H9 (cell line): Measurements from ENCODE around the gene ZNF775. TPM values are rescaled to one million over a fixed set of nuclear protein-coding genes. Genes with fewer than 3 reads are reported as not detected.

Experiments used
- DNase-seq: peaks from one replicate; pipeline ENCODE4 v3.0.0-alpha.2; 2017
- H2AFZ ChIP-seq: one replicate; pipeline ENCODE4 v1.6.1; 2013; ENCODE audit warnings: mild to moderate bottlenecking, low read length, control low read depth, moderate library complexity
- H2AK5ac ChIP-seq: 2 replicates; pipeline ENCODE4 v1.6.1; 2013; ENCODE audit warnings: low read length, control low read depth, mixed read lengths; ENCODE audit not compliant: insufficient read length
- H2BK120ac ChIP-seq: one replicate; pipeline ENCODE4 v1.6.1; 2013; ENCODE audit warnings: low read depth, mild to moderate bottlenecking, low read length, control low read depth, inconsistent platforms; ENCODE audit not compliant: poor library complexity, severe bottlenecking
- H2BK12ac ChIP-seq: 2 replicates; pipeline ENCODE4 v1.6.1; 2013; ENCODE audit warnings: low read length, control low read depth, mixed read lengths, low read depth; ENCODE audit not compliant: insufficient read length
- H2BK15ac ChIP-seq: 2 replicates; pipeline ENCODE4 v1.6.1; 2013; ENCODE audit warnings: low read depth, low read length, control low read depth
- H2BK20ac ChIP-seq: one replicate; pipeline ENCODE4 v1.6.1; 2013; ENCODE audit warnings: low read depth, mild to moderate bottlenecking, low read length, control low read depth, inconsistent platforms; ENCODE audit not compliant: poor library complexity, severe bottlenecking
- H2BK5ac ChIP-seq: 2 replicates; pipeline ENCODE4 v1.6.1; 2013; ENCODE audit warnings: low read length, control low read depth, mixed read lengths; ENCODE audit not compliant: insufficient read length
- H3K14ac ChIP-seq: 2 replicates; pipeline ENCODE4 v1.6.1; 2013; ENCODE audit warnings: low read length, control low read depth; ENCODE audit not compliant: insufficient read depth
- H3K18ac ChIP-seq: 2 replicates; pipeline ENCODE4 v1.6.1; 2013; ENCODE audit warnings: low read depth, mild to moderate bottlenecking, mixed read lengths, low read length, control low read depth; ENCODE audit not compliant: insufficient read length
- H3K23ac ChIP-seq: 2 replicates; pipeline ENCODE4 v1.6.1; 2013; ENCODE audit warnings: low read length, control low read depth, mixed read lengths, low read depth; ENCODE audit not compliant: insufficient read length
- H3K23me2 ChIP-seq: 2 replicates; pipeline ENCODE4 v1.6.1; 2013; ENCODE audit warnings: low read depth, mild to moderate bottlenecking, mixed read lengths, low read length, control low read depth; ENCODE audit not compliant: insufficient read length, poor library complexity, severe bottlenecking
- H3K27ac ChIP-seq: 2 replicates; pipeline ENCODE4 v1.5.1; 2013; ENCODE audit warnings: low read length, control low read depth, mixed read lengths, low read depth; ENCODE audit not compliant: insufficient read length
- H3K27me3 ChIP-seq: 2 replicates; pipeline ENCODE4 v1.6.1; 2013; ENCODE audit warnings: low read length, control low read depth, inconsistent platforms; ENCODE audit not compliant: insufficient read depth
- H3K4ac ChIP-seq: 2 replicates; pipeline ENCODE4 v1.6.1; 2013; ENCODE audit warnings: low read depth, mild to moderate bottlenecking, control low read depth, inconsistent platforms, low read length, moderate library complexity
- H3K4me1 ChIP-seq: 2 replicates; pipeline ENCODE4 v1.6.1; 2013; ENCODE audit warnings: low read length, control low read depth, inconsistent platforms; ENCODE audit not compliant: insufficient read depth
- H3K4me2 ChIP-seq: 2 replicates; pipeline ENCODE4 v1.6.1; 2013; ENCODE audit warnings: low read length, control low read depth, mixed read lengths; ENCODE audit not compliant: insufficient read length, insufficient read depth
- H3K56ac ChIP-seq: 2 replicates; pipeline ENCODE4 v1.6.1; 2013; ENCODE audit warnings: low read depth, mild to moderate bottlenecking, mixed read lengths, low read length, control low read depth; ENCODE audit not compliant: insufficient read length
- H3K79me1 ChIP-seq: 2 replicates; pipeline ENCODE4 v1.6.1; 2013; ENCODE audit warnings: low read depth, mild to moderate bottlenecking, moderate library complexity, low read length, control low read depth, inconsistent platforms; ENCODE audit not compliant: insufficient read depth, poor library complexity, severe bottlenecking
- H3K79me2 ChIP-seq: 2 replicates; pipeline ENCODE4 v1.6.1; 2013; ENCODE audit warnings: low read length, control low read depth, inconsistent platforms; ENCODE audit not compliant: insufficient read depth
- H3K9ac ChIP-seq: 2 replicates; pipeline ENCODE4 v1.6.1; 2013; ENCODE audit warnings: low read length, control low read depth, mixed read lengths; ENCODE audit not compliant: insufficient read length; ENCODE audit errors: extremely low read depth
- H3K9me3 ChIP-seq: one replicate; pipeline ENCODE4 v1.6.1; 2013; ENCODE audit warnings: low read depth, low read length, inconsistent platforms; ENCODE audit not compliant: control insufficient read depth
- H3T11ph ChIP-seq: one replicate; pipeline ENCODE4 v1.6.1; 2013; ENCODE audit warnings: mild to moderate bottlenecking, low read length, control low read depth, inconsistent platforms
- H4K20me1 ChIP-seq: one replicate; pipeline ENCODE4 v1.6.1; 2013; ENCODE audit not compliant: control insufficient read depth, insufficient read length, insufficient read depth
- H4K5ac ChIP-seq: 2 replicates; pipeline ENCODE4 v1.6.1; 2013; ENCODE audit warnings: low read depth, mild to moderate bottlenecking, mixed read lengths, low read length, control low read depth; ENCODE audit not compliant: insufficient read length
- H4K8ac ChIP-seq: replicated peaks from 2 replicates; pipeline ENCODE4 v1.6.1; 2013; ENCODE audit warnings: low read length, control low read depth, mixed read lengths, low read depth; ENCODE audit not compliant: insufficient read length
- H4K91ac ChIP-seq: 2 replicates; pipeline ENCODE4 v1.6.1; 2013; ENCODE audit warnings: low read depth, mild to moderate bottlenecking, moderate library complexity, mixed read lengths, low read length, control low read depth; ENCODE audit not compliant: insufficient read length
- H3K27ac Mint-ChIP-seq, 3 experiments: 2 replicates in 2 of 3; 3 replicates in 1 of 3; pipeline ENCODE4 v1.8.0; 2020 to 2021; ENCODE audit warnings: mixed read lengths in 3 of 3, mild to moderate bottlenecking in 1 of 3, moderate library complexity in 1 of 3
- H3K27me3 Mint-ChIP-seq: 2 replicates; pipeline ENCODE4 v1.8.0; 2021; ENCODE audit warnings: low read depth, mild to moderate bottlenecking, moderate library complexity, mixed read lengths
- H3K36me3 Mint-ChIP-seq, 3 experiments: 2 replicates in 2 of 3; 3 replicates in 1 of 3; pipeline ENCODE4 v1.8.0; 2020 to 2021; ENCODE audit warnings: low read depth in 3 of 3, mixed read lengths in 3 of 3; ENCODE audit not compliant: insufficient read depth in 1 of 3
- H3K4me1 Mint-ChIP-seq, 2 experiments: 2 replicates each; pipeline ENCODE4 v1.8.0; 2020; ENCODE audit warnings: mixed read lengths in 2 of 2
- H3K4me3 Mint-ChIP-seq, 2 experiments: 2 replicates in 1 of 2; 3 replicates in 1 of 2; pipeline ENCODE4 v1.8.0; 2020 to 2021; ENCODE audit warnings: mild to moderate bottlenecking in 2 of 2, mixed read lengths in 2 of 2, moderate library complexity in 1 of 2
- H3K9me3 Mint-ChIP-seq, 2 experiments: 2 replicates in 1 of 2; 3 replicates in 1 of 2; pipeline ENCODE4 v1.8.0; 2020; ENCODE audit warnings: mild to moderate bottlenecking in 2 of 2, mixed read lengths in 2 of 2, moderate library complexity in 1 of 2
- CTCF ChIP-seq: fragments of 200-600 bp; sonication (generic); conservative IDR thresholded peaks from 3 replicates; pipeline ENCODE4 v1.8.0; 2021; ENCODE audit warnings: antibody characterized with exemption, mild to moderate bottlenecking
- WGBS: extraction: QIAGEN DNeasy Blood & Tissue Kit; methylation state at CpG from one replicate; pipeline ENCODE4 v1.1.7; 2013; ENCODE audit warnings: missing lambda C conversion rate, low lambda C conversion rate, mixed read lengths; ENCODE audit not compliant: insufficient read length; ENCODE audit errors: extremely low coverage; 5-methylcytosine and 5-hydroxymethylcytosine counted together
- total RNA-seq: library from RNA; stranded (reverse); gene quantifications from 2 replicates; pipeline ENCODE4 v1.2.1, GENCODE V29; 2021

Gene ZNF775
- total RNA-seq, 1 experiment from 2014 or later: 10.5 TPM

GRCh38 chr7:150357771-150358427, 21.2 kb upstream of the ZNF775 start:
- Histone ChIP-seq H3K23ac (no peak overlapping the region), H2AK5ac (no peak overlapping the region), H3K4me1 (0 out of 2 replicates have a peak, but pooled peaks cover 3% of the 10 kb centered on the region), H3K23me2 (no peaks in the 10 kb centered on the region), H3K4ac (no peak overlapping the region), H3K9me3 (no peaks in the 10 kb centered on the region), H2AFZ (no peak overlapping the region), H2BK120ac (no peak overlapping the region), H3K18ac (no peak overlapping the region), H2BK5ac (no peak overlapping the region), H3K27ac (no peak overlapping the region), H3K79me2 (no peaks in the 10 kb centered on the region), H2BK20ac (no peak overlapping the region), H4K20me1 (no peaks in the 10 kb centered on the region), H3T11ph (no peak overlapping the region), H2BK12ac (no peak overlapping the region), H3K4me2 (no peak overlapping the region), H3K14ac (no peak overlapping the region), H4K91ac (no peak overlapping the region), H3K79me1 (no peaks in the 10 kb centered on the region), H3K9ac (no peak overlapping the region), H4K8ac (no peak overlapping the region), H3K56ac (no peak overlapping the region), H2BK15ac (no peak overlapping the region), H3K27me3 (no peaks in the 10 kb centered on the region), H4K5ac (no peak overlapping the region)
- Mint-ChIP-seq H3K36me3 (peaks cover 0 to 4% (median 0%) of the 10 kb centered on the region in 3 experiments; a peak in 1 of 7 replicates), H3K4me1 (peaks cover 23 to 33% of the 10 kb centered on the region in 2 experiments), H3K4me3 (no peak overlapping the region; a peak in 1 of 5 replicates), H3K27ac (peak overlapping the region in 1 of 3 experiments; percentile 28; a peak in 1 of 7 replicates), H3K9me3 (peaks cover 4 to 7% of the 10 kb centered on the region in 2 experiments; a peak in 3 of 5 replicates), H3K27me3 (peaks cover 1% of the 10 kb centered on the region; the same call in 1 of the 2 replicates)
- TF ChIP-seq CTCF: peak; percentile 50
- no peak for DNase-seq
- WGBS: no CpG with 5 or more reads among the region's 13 CpGs
